ENCODE results near the gene PTPRO.

GRCh38 chr12:15600223-15600935 lies 278.1 kb downstream of the PTPRO start:
- TF ChIP-seq, protein P1, sequence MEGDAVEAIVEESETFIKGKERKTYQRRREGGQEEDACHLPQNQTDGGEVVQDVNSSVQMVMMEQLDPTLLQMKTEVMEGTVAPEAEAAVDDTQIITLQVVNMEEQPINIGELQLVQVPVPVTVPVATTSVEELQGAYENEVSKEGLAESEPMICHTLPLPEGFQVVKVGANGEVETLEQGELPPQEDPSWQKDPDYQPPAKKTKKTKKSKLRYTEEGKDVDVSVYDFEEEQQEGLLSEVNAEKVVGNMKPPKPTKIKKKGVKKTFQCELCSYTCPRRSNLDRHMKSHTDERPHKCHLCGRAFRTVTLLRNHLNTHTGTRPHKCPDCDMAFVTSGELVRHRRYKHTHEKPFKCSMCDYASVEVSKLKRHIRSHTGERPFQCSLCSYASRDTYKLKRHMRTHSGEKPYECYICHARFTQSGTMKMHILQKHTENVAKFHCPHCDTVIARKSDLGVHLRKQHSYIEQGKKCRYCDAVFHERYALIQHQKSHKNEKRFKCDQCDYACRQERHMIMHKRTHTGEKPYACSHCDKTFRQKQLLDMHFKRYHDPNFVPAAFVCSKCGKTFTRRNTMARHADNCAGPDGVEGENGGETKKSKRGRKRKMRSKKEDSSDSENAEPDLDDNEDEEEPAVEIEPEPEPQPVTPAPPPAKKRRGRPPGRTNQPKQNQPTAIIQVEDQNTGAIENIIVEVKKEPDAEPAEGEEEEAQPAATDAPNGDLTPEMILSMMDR (IDR thresholded peaks at IDR 0.05), result no peak
- TF ChIP-seq POLR2A (IDR thresholded peaks at IDR 0.05), result no peak

Measured in body of pancreas (tissue), 4 donors.